Activated CD8-positive, alpha-beta memory T cell treated with anti-CD3 and anti-CD28 coated beads, Interleukin-2, amount 50 U/mL, for 1 hour (primary cell): Measurements from ENCODE around the gene HERC3.

Source experiments
- DNase-seq: peaks from one replicate; pipeline ENCODE4 v3.0.0-alpha.2; 2020; ENCODE audit errors: extremely low read depth

The HERC3 gene

GRCh38 chr4:88746206-88746605, 153.9 kb downstream of the HERC3 start:
- no peak for DNase-seq

GRCh38 chr4:88747351-88747750, 155.1 kb downstream of the HERC3 start:
- DNase-seq: no peak

GRCh38 chr4:88750369-88750768, 158.1 kb downstream of the HERC3 start:
- no peak for DNase-seq

GRCh38 chr4:88751258-88752075, 159.2 kb downstream of the HERC3 start:
- no peak for DNase-seq

GRCh38 chr4:88752076-88752463, 159.8 kb downstream of the HERC3 start:
- no peak for DNase-seq

- no peak for DNase-seq
These were observed 160.5 kb downstream of the HERC3 start for GRCh38 chr4:88752754-88753153.

- DNase-seq: no peak
These were observed 161.6 kb downstream of the HERC3 start for GRCh38 chr4:88753658-88754571.

- no peak for DNase-seq
These were observed 162.5 kb downstream of the HERC3 start for GRCh38 chr4:88754796-88755195.

GRCh38 chr4:88755454-88755853, 163.2 kb downstream of the HERC3 start:
- DNase-seq: no peak

- DNase-seq: no peak
These were observed 163.9 kb downstream of the HERC3 start for GRCh38 chr4:88756149-88756548.

GRCh38 chr4:88757067-88757466, 164.8 kb downstream of the HERC3 start:
- no peak for DNase-seq

- no peak for DNase-seq
These were observed 165.5 kb downstream of the HERC3 start for GRCh38 chr4:88757776-88758175.
